SH-SY5Y (cell line): Measurements from ENCODE around the gene RNF168.

ENCODE experiments used
- GATA2 ChIP-seq: IDR thresholded peaks from 2 replicates; pipeline ENCODE4 v1.6.1; 2011; ENCODE audit warnings: mild to moderate bottlenecking, low read depth, low read length
- GATA3 ChIP-seq: IDR thresholded peaks from 2 replicates; pipeline ENCODE4 v1.6.1; 2011; ENCODE audit warnings: low read depth, mild to moderate bottlenecking, low read length, moderate library complexity

- TF ChIP-seq GATA2 (no peak), GATA3 (no peak)
These were observed 13.7 kb upstream of the RNF168 start for GRCh38 chr3:196517162-196517800.
